ENCODE measurements around the gene MAST4.
"Not testable (repeated sequence)": the region's sequence is repeated elsewhere in the genome, so short reads cannot be mapped to it uniquely, and the experiment has no call there.

The MAST4 gene

DNA sequence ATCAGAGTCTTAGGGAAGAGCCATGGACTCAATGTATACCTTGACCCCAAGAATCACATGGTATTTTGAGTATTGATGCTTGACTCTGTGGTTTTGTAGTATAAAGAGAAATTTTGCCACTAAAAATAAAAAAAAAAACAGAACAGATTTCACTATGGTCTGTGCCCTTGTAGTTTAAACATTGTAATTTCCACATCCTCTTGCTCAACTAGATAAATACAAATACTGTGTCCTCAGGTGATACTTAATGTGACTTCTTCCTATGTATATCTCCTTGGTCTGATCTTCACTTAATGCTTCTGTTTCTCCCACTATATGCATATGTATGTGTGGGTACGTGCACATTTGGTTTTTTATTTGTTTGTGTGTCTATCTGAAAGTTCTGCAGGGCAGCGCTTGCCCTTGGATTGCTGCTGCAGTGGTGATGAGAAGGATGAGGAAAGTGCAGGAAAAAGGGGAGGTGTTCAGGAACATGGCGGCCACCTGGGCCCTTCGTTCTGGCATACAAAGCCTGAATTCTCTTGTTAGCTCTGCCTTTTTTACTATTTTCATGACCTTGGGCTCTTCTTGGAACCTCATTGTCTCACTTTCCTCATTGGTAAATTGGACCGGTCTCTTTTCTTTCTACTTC is 222.2 kb downstream of the MAST4 start:
- no peak for DNase-seq (ENCODE audit: low read depth)
- no peak overlapping the region for H3K4me3 ChIP-seq (ENCODE audit: low read depth, low read length)
- TF ChIP-seq, protein P1, sequence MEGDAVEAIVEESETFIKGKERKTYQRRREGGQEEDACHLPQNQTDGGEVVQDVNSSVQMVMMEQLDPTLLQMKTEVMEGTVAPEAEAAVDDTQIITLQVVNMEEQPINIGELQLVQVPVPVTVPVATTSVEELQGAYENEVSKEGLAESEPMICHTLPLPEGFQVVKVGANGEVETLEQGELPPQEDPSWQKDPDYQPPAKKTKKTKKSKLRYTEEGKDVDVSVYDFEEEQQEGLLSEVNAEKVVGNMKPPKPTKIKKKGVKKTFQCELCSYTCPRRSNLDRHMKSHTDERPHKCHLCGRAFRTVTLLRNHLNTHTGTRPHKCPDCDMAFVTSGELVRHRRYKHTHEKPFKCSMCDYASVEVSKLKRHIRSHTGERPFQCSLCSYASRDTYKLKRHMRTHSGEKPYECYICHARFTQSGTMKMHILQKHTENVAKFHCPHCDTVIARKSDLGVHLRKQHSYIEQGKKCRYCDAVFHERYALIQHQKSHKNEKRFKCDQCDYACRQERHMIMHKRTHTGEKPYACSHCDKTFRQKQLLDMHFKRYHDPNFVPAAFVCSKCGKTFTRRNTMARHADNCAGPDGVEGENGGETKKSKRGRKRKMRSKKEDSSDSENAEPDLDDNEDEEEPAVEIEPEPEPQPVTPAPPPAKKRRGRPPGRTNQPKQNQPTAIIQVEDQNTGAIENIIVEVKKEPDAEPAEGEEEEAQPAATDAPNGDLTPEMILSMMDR (conservative IDR thresholded peaks at IDR 0.05; ENCODE audit: low read depth, low read length), result no peak

DNA sequence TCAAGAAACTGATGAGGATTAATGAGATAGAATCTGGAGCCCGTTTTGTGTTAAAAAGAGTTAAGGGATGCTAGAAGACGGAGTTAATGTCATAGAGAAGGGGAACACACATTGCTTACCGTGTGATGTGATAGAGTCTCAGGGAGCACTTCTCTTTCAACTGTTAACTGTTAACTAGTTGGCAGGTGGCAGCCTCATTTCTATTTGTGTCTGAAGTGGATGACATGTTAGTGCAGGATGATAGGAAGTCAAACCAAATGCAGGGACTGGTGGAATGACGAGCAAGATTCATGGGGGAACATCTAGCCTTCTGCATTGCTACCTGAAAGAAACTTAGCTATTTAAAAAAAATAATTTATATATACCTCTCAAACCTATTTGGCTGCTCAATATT is 222.7 kb downstream of the MAST4 start:
- no peak for DNase-seq (ENCODE audit: low read depth)
- H3K4me3 ChIP-seq (ENCODE audit: low read depth, low read length), result no peak overlapping the region
- TF ChIP-seq, protein P1 (conservative IDR thresholded peaks at IDR 0.05; ENCODE audit: low read depth, low read length), result no peak

DNA sequence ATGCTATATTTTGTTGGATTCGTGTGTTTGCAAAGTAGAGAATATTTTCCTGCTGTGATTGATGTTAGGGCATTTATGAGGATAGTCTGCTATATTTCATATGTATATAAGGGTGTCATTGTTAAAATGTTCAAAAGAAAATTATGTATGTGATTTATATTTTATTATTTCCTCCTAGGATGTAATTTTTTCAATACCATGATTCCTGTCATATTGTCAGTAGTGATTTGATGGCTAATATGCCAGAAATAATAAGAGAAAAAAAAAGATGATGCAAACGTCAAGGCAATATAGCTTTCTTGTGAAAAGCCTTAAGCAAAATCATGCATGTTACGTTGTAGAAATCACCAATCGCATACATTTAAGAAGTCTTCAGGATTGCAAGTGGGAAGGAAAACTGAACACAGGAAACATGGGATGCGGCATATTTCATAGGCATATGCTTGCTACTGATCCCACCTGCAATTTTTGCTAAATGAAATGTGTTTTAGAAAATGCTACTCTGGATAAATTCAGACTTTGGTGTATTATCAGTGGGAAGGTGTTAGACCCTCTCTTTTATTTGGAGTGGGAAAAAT is 224.5 kb downstream of the MAST4 start:
- DNase-seq (ENCODE audit: low read depth), result no peak
- no peak overlapping the region for H3K4me3 ChIP-seq (ENCODE audit: low read depth, low read length)
- TF ChIP-seq, protein P1 (conservative IDR thresholded peaks at IDR 0.05; ENCODE audit: low read depth, low read length), result no peak

DNA sequence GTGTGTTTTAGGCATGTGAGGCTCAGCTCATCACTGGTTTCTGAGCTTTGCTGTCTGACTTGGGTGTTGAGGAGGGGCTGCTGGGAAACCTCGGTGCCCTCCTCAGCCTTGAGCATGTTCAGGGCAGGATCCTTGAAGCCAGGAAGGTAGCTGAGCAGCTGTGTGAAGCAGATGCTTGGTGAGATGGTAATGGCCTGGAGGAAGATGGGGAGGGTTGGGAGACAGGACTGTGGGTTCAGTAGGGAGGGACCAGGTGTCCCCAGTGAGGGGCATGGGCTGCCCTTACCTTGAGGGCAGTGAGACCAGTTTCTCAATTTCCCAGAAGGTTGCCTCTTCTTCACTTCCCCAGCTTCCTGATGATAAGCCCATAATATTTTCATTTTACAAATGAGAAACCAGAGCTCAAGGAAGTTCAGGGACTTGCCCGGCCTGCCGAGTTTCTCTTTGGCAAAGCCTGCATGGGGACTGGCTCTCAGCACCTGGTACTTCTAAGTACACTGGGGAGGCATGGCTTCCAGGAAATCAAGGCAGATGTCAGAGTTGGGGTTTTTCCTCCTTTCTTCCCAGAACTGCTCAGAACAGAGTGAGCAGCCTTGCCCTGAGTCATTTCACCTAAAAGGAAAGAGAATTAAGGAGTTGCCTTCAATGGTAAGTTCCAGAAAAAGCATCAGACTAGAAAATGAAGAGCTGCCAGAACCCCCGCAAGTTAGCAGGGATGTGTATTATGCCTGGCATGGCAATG is 225.7 kb downstream of the MAST4 start:
- no peak overlapping the region for H3K4me3 ChIP-seq (ENCODE audit: low read depth, low read length)
- TF ChIP-seq, protein P1 (conservative IDR thresholded peaks at IDR 0.05; ENCODE audit: low read depth, low read length), result no peak
- no peak for DNase-seq (ENCODE audit: low read depth)

DNA sequence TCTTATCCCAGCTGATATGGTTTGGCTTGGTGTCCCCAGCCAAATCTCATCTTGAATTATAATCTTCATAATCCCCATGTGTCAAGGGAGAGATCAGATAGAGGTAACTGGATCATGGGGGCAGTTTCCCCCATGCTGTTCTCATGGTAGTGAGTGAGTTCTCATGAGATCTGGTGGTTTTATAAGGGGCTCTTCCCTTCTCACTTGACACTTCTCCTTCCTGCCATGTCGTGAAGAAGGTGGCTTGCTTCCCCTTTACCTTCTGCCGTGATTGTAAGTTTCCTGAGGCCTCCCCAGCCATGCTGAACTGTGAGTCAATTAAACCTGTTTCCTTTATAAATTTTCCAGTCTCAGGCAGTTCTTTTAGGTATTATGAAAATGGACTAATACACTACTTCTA is 226.7 kb downstream of the MAST4 start:
- DNase-seq (ENCODE audit: low read depth), result not testable (repeated sequence)

DNA sequence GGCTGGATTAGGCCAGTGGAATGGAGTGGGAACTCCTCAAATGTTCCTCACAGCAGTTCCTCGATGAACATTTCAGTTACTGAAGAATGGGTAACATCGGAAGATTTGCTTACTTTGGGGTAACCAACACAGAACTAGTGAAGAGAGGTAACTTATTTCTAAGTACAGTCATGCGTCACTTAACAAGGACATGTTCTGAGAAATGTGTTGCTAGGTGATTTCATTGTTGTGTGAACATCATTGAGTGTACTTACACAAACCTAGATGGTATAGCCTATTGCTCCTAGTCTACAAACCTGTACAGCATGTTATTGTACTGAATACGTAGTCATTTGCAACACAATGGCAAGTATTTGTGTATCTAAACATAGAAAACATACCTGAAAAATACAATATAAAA is 228.3 kb downstream of the MAST4 start:
- H3K4me3 ChIP-seq (ENCODE audit: low read depth, low read length), result no peak overlapping the region
- TF ChIP-seq, protein P1 (conservative IDR thresholded peaks at IDR 0.05; ENCODE audit: low read depth, low read length), result no peak
- DNase-seq (ENCODE audit: low read depth), result no peak

More for the DNA sequence above, 226.7 kb downstream of the MAST4 start:
- H3K4me3 ChIP-seq (ENCODE audit: low read depth, low read length), result not testable (repeated sequence)

DNA sequence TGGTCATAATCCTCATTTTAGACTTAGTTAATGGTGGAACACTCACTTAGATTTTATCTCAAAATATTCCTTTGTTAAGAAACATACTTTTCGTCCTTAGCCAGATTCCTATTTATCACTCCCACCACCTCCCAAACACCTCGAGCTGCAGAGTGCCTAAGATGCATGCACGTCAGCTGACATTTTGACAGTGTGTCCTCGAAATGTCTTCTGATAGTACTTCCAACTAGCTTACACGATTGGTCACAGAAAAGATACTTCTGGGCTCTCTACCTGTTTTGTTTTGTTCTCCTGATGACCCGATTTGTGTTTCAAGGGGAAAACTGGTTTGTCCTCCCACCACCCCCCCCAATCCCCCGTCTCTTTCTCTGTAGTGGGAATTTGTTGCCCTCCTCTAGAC is 230.1 kb downstream of the MAST4 start:
- no peak for DNase-seq (ENCODE audit: low read depth)
- TF ChIP-seq, protein P1 (conservative IDR thresholded peaks at IDR 0.05; ENCODE audit: low read depth, low read length), result no peak
- no peak overlapping the region for H3K4me3 ChIP-seq (ENCODE audit: low read depth, low read length)

All from choroid plexus epithelial cell (primary cell).